ENCODE data around the gene PLPP4. TPM values are rescaled to one million over a fixed set of nuclear protein-coding genes. Genes with fewer than 3 reads are reported as not detected.
A peak's percentile ranks its signal among the peaks of the same experiment; 100 is the strongest.
"Not testable (repeated sequence)": the region's sequence is repeated elsewhere in the genome, so short reads cannot be mapped to it uniquely, and the experiment has no call there.

PLPP4 gene
- total and polyA plus RNA-seq, 4 donors = 0.18 to 0.51 TPM; not detected in 2

GRCh38 chr10:120499883-120500282, 42.9 kb downstream of the PLPP4 start:
- Histone ChIP-seq H3K4me3 (no peak overlapping the region), H3K27ac (ENCODE audit: low read depth in 1 of 2, low read length in 1 of 2) (no peak overlapping the region), H3K9me3 (ENCODE audit: control insufficient read depth in 4 of 4, insufficient read depth in 3 of 4, low read length in 3 of 4) (peaks cover 0 to 2% (median 0%) of the 10 kb centered on the region in 4 donors), H3K9ac (ENCODE audit: insufficient read depth in 1 of 2, low read length in 2 of 2) (no peak overlapping the region), H3K4me1 (ENCODE audit: control insufficient read depth in 5 of 5, insufficient read depth in 5 of 5, low read length in 5 of 5) (no peaks in the 10 kb centered on the region), H3K36me3 (ENCODE audit: control insufficient read depth in 4 of 4, insufficient read depth in 4 of 4, low read length in 4 of 4) (no peaks in the 10 kb centered on the region), H3K27me3 (ENCODE audit: control insufficient read depth in 3 of 3, insufficient read depth in 3 of 3, low read length in 2 of 3) (no peaks in the 10 kb centered on the region)
- WGBS, 2 donors = 77 to 79% methylated on average over 3 of the region's 3 CpGs
- ATAC-seq (ENCODE audit: insufficient read depth, low FRiP score) (no peak), DNase-seq (no peak)
- TF ChIP-seq, protein P1, sequence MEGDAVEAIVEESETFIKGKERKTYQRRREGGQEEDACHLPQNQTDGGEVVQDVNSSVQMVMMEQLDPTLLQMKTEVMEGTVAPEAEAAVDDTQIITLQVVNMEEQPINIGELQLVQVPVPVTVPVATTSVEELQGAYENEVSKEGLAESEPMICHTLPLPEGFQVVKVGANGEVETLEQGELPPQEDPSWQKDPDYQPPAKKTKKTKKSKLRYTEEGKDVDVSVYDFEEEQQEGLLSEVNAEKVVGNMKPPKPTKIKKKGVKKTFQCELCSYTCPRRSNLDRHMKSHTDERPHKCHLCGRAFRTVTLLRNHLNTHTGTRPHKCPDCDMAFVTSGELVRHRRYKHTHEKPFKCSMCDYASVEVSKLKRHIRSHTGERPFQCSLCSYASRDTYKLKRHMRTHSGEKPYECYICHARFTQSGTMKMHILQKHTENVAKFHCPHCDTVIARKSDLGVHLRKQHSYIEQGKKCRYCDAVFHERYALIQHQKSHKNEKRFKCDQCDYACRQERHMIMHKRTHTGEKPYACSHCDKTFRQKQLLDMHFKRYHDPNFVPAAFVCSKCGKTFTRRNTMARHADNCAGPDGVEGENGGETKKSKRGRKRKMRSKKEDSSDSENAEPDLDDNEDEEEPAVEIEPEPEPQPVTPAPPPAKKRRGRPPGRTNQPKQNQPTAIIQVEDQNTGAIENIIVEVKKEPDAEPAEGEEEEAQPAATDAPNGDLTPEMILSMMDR (IDR thresholded peaks at IDR 0.05; ENCODE audit: control extremely low read depth, extremely low read depth) = no peak

GRCh38 chr10:120503689-120504088, 46.7 kb downstream of the PLPP4 start:
- no peak for ATAC-seq (ENCODE audit: insufficient read depth, low FRiP score)

GRCh38 chr10:120504227-120504626, 47.2 kb downstream of the PLPP4 start:
- DNase-seq; H3K9ac ChIP-seq (ENCODE audit: insufficient read depth in 1 of 2, low read length in 2 of 2); H3K4me3 ChIP-seq; ATAC-seq (ENCODE audit: insufficient read depth, low FRiP score); H3K27me3 ChIP-seq (ENCODE audit: control insufficient read depth in 3 of 3, insufficient read depth in 3 of 3, low read length in 2 of 3); H3K4me1 ChIP-seq (ENCODE audit: control insufficient read depth in 5 of 5, insufficient read depth in 5 of 5, low read length in 5 of 5); H3K9me3 ChIP-seq (ENCODE audit: control insufficient read depth in 4 of 4, insufficient read depth in 3 of 4, low read length in 3 of 4); H3K27ac ChIP-seq (ENCODE audit: low read depth in 1 of 2, low read length in 1 of 2); H3K36me3 ChIP-seq (ENCODE audit: control insufficient read depth in 4 of 4, insufficient read depth in 4 of 4, low read length in 4 of 4): not testable (repeated sequence)
- 53 to 63% methylated on average over 4 of the region's 4 CpGs for WGBS, 2 donors

More at GRCh38 chr10:120503689-120504088, 46.7 kb downstream of the PLPP4 start:
- Histone ChIP-seq H3K27ac (ENCODE audit: low read depth in 1 of 2, low read length in 1 of 2) (no peak overlapping the region), H3K4me3 (no peak overlapping the region), H3K4me1 (ENCODE audit: control insufficient read depth in 5 of 5, insufficient read depth in 5 of 5, low read length in 5 of 5) (no peaks in the 10 kb centered on the region), H3K36me3 (ENCODE audit: control insufficient read depth in 4 of 4, insufficient read depth in 4 of 4, low read length in 4 of 4) (no peaks in the 10 kb centered on the region), H3K9me3 (ENCODE audit: control insufficient read depth in 4 of 4, insufficient read depth in 3 of 4, low read length in 3 of 4) (peaks cover 0 to 4% (median 0%) of the 10 kb centered on the region in 4 donors), H3K9ac (ENCODE audit: insufficient read depth in 1 of 2, low read length in 2 of 2) (no peak overlapping the region), H3K27me3 (ENCODE audit: control insufficient read depth in 3 of 3, insufficient read depth in 3 of 3, low read length in 2 of 3) (peaks cover 0 to 4% (median 0%) of the 10 kb centered on the region in 3 donors)
- TF ChIP-seq, protein P1 (IDR thresholded peaks at IDR 0.05; ENCODE audit: control extremely low read depth, extremely low read depth) = no peak
- 38 to 51% methylated on average over 3 of the region's 3 CpGs for WGBS, 2 donors
- peak in 1 of 3 donors; percentile 1 for DNase-seq

DNA sequence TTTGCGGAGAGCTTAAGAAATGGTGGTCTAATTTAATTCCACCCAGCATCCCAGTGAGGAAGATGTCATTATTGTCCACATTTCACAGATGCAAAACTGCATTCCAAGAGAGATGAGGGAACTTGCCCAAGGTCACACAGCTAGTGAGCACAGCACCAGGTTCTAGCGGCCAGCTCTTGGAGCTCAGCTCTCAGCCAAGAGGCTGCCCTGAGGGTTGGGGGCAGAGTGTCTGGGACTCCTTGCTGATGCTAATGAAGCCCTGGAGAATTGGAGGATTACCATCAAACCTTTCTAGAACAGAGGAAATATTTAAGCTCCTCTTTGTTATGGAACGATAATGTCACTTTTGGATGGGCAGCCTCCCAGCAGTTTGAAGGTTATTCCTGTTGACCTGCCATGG, 48.0 kb downstream of the PLPP4 start:
- Histone ChIP-seq H3K4me3 (no peak overlapping the region), H3K27ac (ENCODE audit: low read depth in 1 of 2, low read length in 1 of 2) (no peak overlapping the region), H3K9ac (ENCODE audit: insufficient read depth in 1 of 2, low read length in 2 of 2) (no peak overlapping the region), H3K9me3 (ENCODE audit: control insufficient read depth in 4 of 4, insufficient read depth in 3 of 4, low read length in 3 of 4) (peaks cover 0 to 4% (median 0%) of the 10 kb centered on the region in 4 donors), H3K4me1 (ENCODE audit: control insufficient read depth in 5 of 5, insufficient read depth in 5 of 5, low read length in 5 of 5) (no peaks in the 10 kb centered on the region), H3K36me3 (ENCODE audit: control insufficient read depth in 4 of 4, insufficient read depth in 4 of 4, low read length in 4 of 4) (no peaks in the 10 kb centered on the region), H3K27me3 (ENCODE audit: control insufficient read depth in 3 of 3, insufficient read depth in 3 of 3, low read length in 2 of 3) (peaks cover 0 to 4% (median 0%) of the 10 kb centered on the region in 3 donors)
- ATAC-seq (ENCODE audit: insufficient read depth, low FRiP score) (no peak), DNase-seq (no peak)
- 86 to 95% methylated on average over 3 of the region's 3 CpGs for WGBS, 2 donors
- TF ChIP-seq, protein P1 (IDR thresholded peaks at IDR 0.05; ENCODE audit: control extremely low read depth, extremely low read depth) = no peak
